Fibroblast of lung (primary cell): ENCODE measurements around the gene TCFL5.

Experiments
- CTCF ChIP-seq, 2 donors: IDR thresholded peaks in 1 of 2; conservative IDR thresholded peaks in 1 of 2; 1 replicate in 1 of 2; 2 replicates in 1 of 2; pipeline ENCODE4 v1.5.1; 2011 to 2012; ENCODE audit warnings: low read length in 2 of 2, control low read depth in 1 of 2, inconsistent platforms in 1 of 2, low read depth in 1 of 2, mild to moderate bottlenecking in 1 of 2
- EZH2 ChIP-seq: IDR thresholded peaks from 2 replicates; pipeline ENCODE4 v1.5.1; 2012; ENCODE audit warnings: low read length, control low read depth, mild to moderate bottlenecking; ENCODE audit errors: missing control alignments

GRCh38 chr20:62804627-62805154 lies 56.9 kb downstream of the TCFL5 start, which contains the start of gene OGFR:
- TF ChIP-seq EZH2 (no peak), CTCF (conservative IDR thresholded peaks at IDR 0.05 in 1 of 2, IDR thresholded peaks at IDR 0.05 in 1 of 2; ENCODE audit: low read depth in 1 of 2, low read length in 2 of 2) (no peak)
